Psoas muscle (tissue), 8 donors: Measurements from ENCODE around the gene GABRA4. TPM values are rescaled to one million over a fixed set of nuclear protein-coding genes. Genes with fewer than 3 reads are reported as not detected.

Source experiments
- ATAC-seq, 4 donors: fragments of 200-7000 bp; cut with Tn5 transposase; one replicate each; pipeline ENCODE4 v1.9.1; 2020; ENCODE audit warnings: moderate library complexity in 3 of 4, mild to moderate bottlenecking in 2 of 4
- DNase-seq, 2 donors: peaks; one replicate each; pipeline ENCODE4 v3.0.0-alpha.2; 2020
- H3K27ac ChIP-seq: fragments of 200-600 bp; one replicate; pipeline ENCODE4 v1.8.0; 2022
- H3K27me3 ChIP-seq, 3 donors: fragments of 200-600 bp in 1 of 3; one replicate each; pipeline versions ENCODE4 v1.6.1 to v1.8.0; 2013 to 2022; ENCODE audit warnings: low read length in 2 of 3, mild to moderate bottlenecking in 2 of 3, moderate library complexity in 1 of 3; ENCODE audit not compliant: insufficient read depth in 3 of 3
- H3K36me3 ChIP-seq, 2 donors: fragments of 200-600 bp in 1 of 2; one replicate each; pipeline versions ENCODE4 v1.6.1 to v1.8.0; 2013 to 2022; ENCODE audit warnings: low read depth in 1 of 2, mild to moderate bottlenecking in 1 of 2, moderate library complexity in 1 of 2; ENCODE audit not compliant: insufficient read depth in 1 of 2
- H3K4me1 ChIP-seq: fragments of 200-600 bp; one replicate; pipeline ENCODE4 v1.8.0; 2022
- H3K4me3 ChIP-seq: fragments of 200-600 bp; one replicate; pipeline ENCODE4 v1.8.0; 2022; ENCODE audit warnings: mild to moderate bottlenecking
- H3K9me3 ChIP-seq: fragments of 200-600 bp; one replicate; pipeline ENCODE4 v1.8.0; 2022
- WGBS, 3 donors: extraction: QIAGEN DNeasy Blood & Tissue Kit; methylation state at CpG; one replicate each; pipeline versions ENCODE4 v1.1.6 to v1.1.7; 2013; 5-methylcytosine and 5-hydroxymethylcytosine counted together
- intact Hi-C, 2 donors: fragments of 100-400 bp; cut with DNase I; formaldehyde crosslinking; loops; one replicate each; pipeline versions ENCODE4 v1.11.0 to v1.14.2; 2022
- polyA plus RNA-seq, 3 donors: library from polyadenylated mRNA; stranded (reverse); fragments of 200-250 nt; gene quantifications; one replicate each; pipeline ENCODE4 v1.2.3, GENCODE V29; 2013
- total RNA-seq, 4 donors: library from RNA; stranded (reverse); fragmentation: NEBNext Ultra II Directional in 2 of 4; extraction: Animal tissue kit (Norgen Biotek cat#: 25700) in 2 of 4; gene quantifications; one replicate each; pipeline versions ENCODE4 v1.2.1 to v1.2.4, GENCODE V29; 2021 to 2023
- TF ChIP-seq, protein P1 (sequence below): fragments of 200-600 bp; IDR thresholded peaks from one replicate; pipeline ENCODE4 v1.8.0; 2022; ENCODE audit warnings: antibody characterized with exemption
- donor health status: healthy with polysubstance abuse.
- donor health status: DM: no; HTN: no; CAD: no; lungs with moderate emphysema.
- donor health status: Bipolar disorder and iron deficiency.
- donor health status: healthy.
- donor health status: DM: yes; HTN: yes; CAD: no.
- donor health status: DM: no; HTN: no; CAD: no.
- donor health status: DM: no; HTN: no; CAD: no.
- donor health status: DM: yes; HTN: yes; CAD: no.

The GABRA4 gene
- total and polyA plus RNA-seq, 7 donors = 0.01 TPM; not detected in 6

DNA sequence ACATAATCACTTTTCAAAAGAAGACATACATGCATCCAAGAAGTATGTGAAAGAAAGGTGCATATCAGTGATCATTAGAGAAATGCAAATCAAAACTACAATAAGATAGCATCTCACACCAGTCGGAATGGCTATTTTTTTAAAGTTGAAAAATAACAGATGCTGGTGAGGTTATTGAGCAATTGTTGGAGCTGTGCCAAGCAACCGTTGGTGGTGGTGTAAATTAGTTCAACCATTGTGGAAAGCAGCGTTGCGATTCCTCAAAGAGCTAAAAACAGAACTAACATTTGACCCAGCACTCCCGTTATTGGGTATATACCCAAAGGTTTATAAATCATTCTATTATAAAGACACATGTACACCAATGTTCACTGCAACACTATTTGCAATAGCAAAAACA is 98.6 kb downstream of the GABRA4 start:
- Histone ChIP-seq H3K9me3 (no peaks in the 10 kb centered on the region), H3K36me3 (no peaks in the 10 kb centered on the region), H3K27ac (no peak overlapping the region), H3K4me3 (no peak overlapping the region), H3K4me1 (no peaks in the 10 kb centered on the region), H3K27me3 (no peaks in the 10 kb centered on the region)
- TF ChIP-seq, protein P1, sequence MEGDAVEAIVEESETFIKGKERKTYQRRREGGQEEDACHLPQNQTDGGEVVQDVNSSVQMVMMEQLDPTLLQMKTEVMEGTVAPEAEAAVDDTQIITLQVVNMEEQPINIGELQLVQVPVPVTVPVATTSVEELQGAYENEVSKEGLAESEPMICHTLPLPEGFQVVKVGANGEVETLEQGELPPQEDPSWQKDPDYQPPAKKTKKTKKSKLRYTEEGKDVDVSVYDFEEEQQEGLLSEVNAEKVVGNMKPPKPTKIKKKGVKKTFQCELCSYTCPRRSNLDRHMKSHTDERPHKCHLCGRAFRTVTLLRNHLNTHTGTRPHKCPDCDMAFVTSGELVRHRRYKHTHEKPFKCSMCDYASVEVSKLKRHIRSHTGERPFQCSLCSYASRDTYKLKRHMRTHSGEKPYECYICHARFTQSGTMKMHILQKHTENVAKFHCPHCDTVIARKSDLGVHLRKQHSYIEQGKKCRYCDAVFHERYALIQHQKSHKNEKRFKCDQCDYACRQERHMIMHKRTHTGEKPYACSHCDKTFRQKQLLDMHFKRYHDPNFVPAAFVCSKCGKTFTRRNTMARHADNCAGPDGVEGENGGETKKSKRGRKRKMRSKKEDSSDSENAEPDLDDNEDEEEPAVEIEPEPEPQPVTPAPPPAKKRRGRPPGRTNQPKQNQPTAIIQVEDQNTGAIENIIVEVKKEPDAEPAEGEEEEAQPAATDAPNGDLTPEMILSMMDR = no peak
- intact Hi-C loops = no loop called here
- no peak for DNase-seq
- 39 to 48% (median 39%) methylated on average over 5 of the region's 5 CpGs for WGBS, 3 donors
- ATAC-seq = no peak

DNA sequence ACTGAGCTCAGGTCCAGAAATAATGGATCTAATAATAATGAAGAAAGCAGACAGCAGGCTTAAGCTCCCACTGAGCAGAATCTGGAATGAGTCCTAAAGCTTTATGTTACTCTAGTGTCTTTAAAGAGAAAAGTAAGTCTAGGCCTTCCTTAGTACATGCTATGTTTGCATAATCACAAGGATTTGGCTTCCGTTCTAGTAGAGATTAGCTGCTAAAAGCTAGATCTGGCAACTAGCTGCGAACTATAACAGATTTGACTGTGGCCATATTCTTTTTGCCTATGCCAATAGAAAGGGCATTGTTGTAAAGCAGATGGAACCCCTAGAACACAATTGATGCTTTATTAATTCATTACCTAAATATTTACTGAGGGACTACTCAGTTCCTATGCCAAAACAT is 103.3 kb downstream of the GABRA4 start:
- Histone ChIP-seq H3K4me1 (no peaks in the 10 kb centered on the region), H3K27ac (no peak overlapping the region), H3K4me3 (no peak overlapping the region), H3K27me3 (no peaks in the 10 kb centered on the region), H3K36me3 (no peaks in the 10 kb centered on the region), H3K9me3 (no peaks in the 10 kb centered on the region)
- intact Hi-C loops = no loop called here
- ATAC-seq (no peak), DNase-seq (no peak)
- 62 to 69% (median 63%) methylated on average over 2 of the region's 2 CpGs for WGBS, 3 donors
- TF ChIP-seq, protein P1 = no peak

DNA sequence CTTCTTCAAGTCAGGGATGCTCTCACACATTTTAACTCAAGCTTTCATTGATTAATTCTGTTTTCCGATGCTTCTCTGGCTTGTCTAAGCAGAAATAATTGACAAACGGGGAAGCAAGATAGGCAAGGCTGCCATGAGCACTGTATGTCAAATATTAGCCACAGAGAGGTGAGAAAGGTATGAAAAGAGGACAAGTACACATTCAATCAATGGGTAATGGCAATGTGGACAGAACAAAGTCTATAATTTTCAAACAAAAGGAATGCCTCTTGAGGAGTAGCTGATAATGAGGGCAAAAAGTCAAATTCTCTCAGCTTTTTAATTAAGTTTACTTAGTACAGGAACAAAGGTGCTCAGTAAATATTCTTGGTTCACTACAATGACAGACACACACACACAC is 104.0 kb downstream of the GABRA4 start:
- Histone ChIP-seq H3K27me3 (no peaks in the 10 kb centered on the region), H3K36me3 (no peaks in the 10 kb centered on the region), H3K9me3 (no peaks in the 10 kb centered on the region), H3K4me1 (no peaks in the 10 kb centered on the region), H3K27ac (no peak overlapping the region), H3K4me3 (no peak overlapping the region)
- TF ChIP-seq, protein P1 = no peak
- 62 to 81% (median 75%) methylated on average over 2 of the region's 2 CpGs for WGBS, 3 donors
- intact Hi-C loops = no loop called here
- ATAC-seq = no peak
- DNase-seq = no peak

DNA sequence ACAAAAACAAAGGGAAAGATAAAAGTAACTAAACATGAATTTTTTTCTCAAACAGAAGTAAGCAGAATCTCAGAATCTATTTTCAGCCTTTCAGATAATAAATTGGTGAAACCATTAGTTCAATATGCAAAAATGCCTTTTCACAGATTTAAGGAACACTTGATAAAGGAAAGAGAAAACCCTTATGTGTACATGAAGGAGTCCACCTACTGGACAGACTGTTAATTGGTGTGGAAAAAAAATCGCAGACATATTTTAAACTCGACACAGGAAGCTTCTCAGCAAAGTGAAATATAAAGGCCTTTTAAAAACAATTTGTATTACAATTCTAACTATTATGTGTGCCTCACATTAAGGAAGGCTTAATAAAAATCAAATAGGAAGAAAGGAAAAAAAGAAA is 106.7 kb downstream of the GABRA4 start:
- TF ChIP-seq, protein P1 = no peak
- DNase-seq = no peak
- no peak for ATAC-seq
- Histone ChIP-seq H3K27ac (no peak overlapping the region), H3K4me1 (no peaks in the 10 kb centered on the region), H3K36me3 (no peaks in the 10 kb centered on the region), H3K27me3 (no peaks in the 10 kb centered on the region), H3K9me3 (no peaks in the 10 kb centered on the region), H3K4me3 (no peak overlapping the region)
- intact Hi-C loops = no loop called here
- WGBS, 3 donors = 32 to 47% (median 35%) methylated on average over 2 of the region's 2 CpGs

DNA sequence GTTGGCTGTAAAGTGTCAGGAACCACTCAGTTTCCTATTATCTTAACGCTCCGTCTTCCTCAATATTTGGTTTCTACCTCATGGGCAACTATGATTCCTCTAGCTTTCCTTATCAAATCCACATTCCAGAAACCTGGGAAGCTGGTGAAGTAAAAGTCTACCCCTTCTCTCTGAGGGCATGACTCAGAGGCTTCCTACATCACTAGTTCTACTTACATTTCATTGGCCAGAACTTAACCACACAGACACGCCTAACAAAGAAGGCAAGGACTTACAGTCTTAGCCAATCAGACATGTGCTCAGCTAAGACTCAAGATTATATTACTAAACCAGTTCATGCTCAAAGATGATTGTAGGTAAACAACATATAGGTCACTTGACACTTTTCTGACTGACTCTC is 114.7 kb downstream of the GABRA4 start:
- Histone ChIP-seq H3K27me3 (no peaks in the 10 kb centered on the region), H3K4me1 (no peaks in the 10 kb centered on the region), H3K9me3 (no peaks in the 10 kb centered on the region), H3K4me3 (no peak overlapping the region), H3K27ac (no peak overlapping the region), H3K36me3 (no peaks in the 10 kb centered on the region)
- no peak for ATAC-seq
- WGBS, 3 donors = 91 to 96% (median 92%) methylated on average over 3 of the region's 3 CpGs
- intact Hi-C loops = no loop called here
- TF ChIP-seq, protein P1 = no peak
- DNase-seq = no peak
